CD4-positive, CD25-positive, alpha-beta regulatory T cell (primary cell): Measurements from ENCODE around the gene BACE1-AS. TPM values are rescaled to one million over a fixed set of nuclear protein-coding genes. Genes with fewer than 3 reads are reported as not detected.

Experiments used
- ATAC-seq, 2 donors: fragments of 150-1000 bp; cut with Tn5 transposase; one replicate each; pipeline ENCODE4 v1.10.0; 2021; ENCODE audit warnings: low read depth in 2 of 2, moderate number of reproducible peaks in 2 of 2, moderate library complexity in 1 of 2
- DNase-seq, 3 donors: peaks; one replicate each; pipeline versions ENCODE4 v3.0.0 to v3.0.0-alpha.2; 2012 to 2022; ENCODE audit warnings: mixed read lengths in 1 of 3
- H3K27ac ChIP-seq: one replicate; pipeline ENCODE4 v1.7.0; 2013; ENCODE audit warnings: mild to moderate bottlenecking, low read length; ENCODE audit not compliant: insufficient read depth, poor library complexity, severe bottlenecking
- H3K27me3 ChIP-seq: one replicate; pipeline ENCODE4 v1.7.0; 2013; ENCODE audit warnings: low read length; ENCODE audit not compliant: control insufficient read depth, insufficient read depth
- H3K36me3 ChIP-seq: one replicate; pipeline ENCODE4 v1.7.0; 2013; ENCODE audit warnings: mild to moderate bottlenecking, low read length, moderate library complexity; ENCODE audit not compliant: control insufficient read depth, insufficient read depth
- H3K4me1 ChIP-seq: 2 replicates; pipeline ENCODE4 v1.7.0; 2013; ENCODE audit warnings: mild to moderate bottlenecking, low read length; ENCODE audit not compliant: insufficient read depth, control insufficient read depth, poor library complexity, severe bottlenecking
- H3K4me3 ChIP-seq: one replicate; pipeline ENCODE4 v1.7.0; 2013; ENCODE audit warnings: low read depth, mild to moderate bottlenecking, low read length, moderate library complexity
- H3K9me3 ChIP-seq, 2 experiments: 1 replicate in 1 of 2; 2 replicates in 1 of 2; pipeline ENCODE4 v1.7.0; 2013; ENCODE audit warnings: low read length in 2 of 2, mild to moderate bottlenecking in 1 of 2, moderate library complexity in 1 of 2; ENCODE audit not compliant: control insufficient read depth in 2 of 2
- H3K27ac Mint-ChIP-seq, 3 donors: one replicate each; pipeline ENCODE4 v1.8.0; 2020 to 2022; ENCODE audit warnings: mild to moderate bottlenecking in 3 of 3, mixed read lengths in 3 of 3, moderate library complexity in 2 of 3
- H3K27me3 Mint-ChIP-seq: one replicate; pipeline ENCODE4 v1.8.0; 2022; ENCODE audit warnings: mild to moderate bottlenecking, mixed read lengths
- H3K36me3 Mint-ChIP-seq: one replicate; pipeline ENCODE4 v1.8.0; 2020; ENCODE audit warnings: mixed read lengths
- H3K4me1 Mint-ChIP-seq, 4 donors: one replicate each; pipeline ENCODE4 v1.8.0; 2020 to 2022; ENCODE audit warnings: mixed read lengths in 4 of 4, mild to moderate bottlenecking in 1 of 4
- H3K4me3 Mint-ChIP-seq, 4 donors: one replicate each; pipeline ENCODE4 v1.8.0; 2020 to 2022; ENCODE audit warnings: mild to moderate bottlenecking in 4 of 4, mixed read lengths in 4 of 4, moderate library complexity in 3 of 4
- H3K9me3 Mint-ChIP-seq, 7 donors: one replicate each; pipeline ENCODE4 v1.8.0; 2020 to 2022; ENCODE audit warnings: mixed read lengths in 7 of 7, mild to moderate bottlenecking in 3 of 7, moderate library complexity in 2 of 7
- polyA plus RNA-seq, 4 donors: library from polyadenylated mRNA; unstranded; fragments of 300-500 nt; fragmentation: Illumina TruSeq; gene quantifications; one replicate each; pipeline ENCODE4 v1.2.3, GENCODE V29; 2021
- total RNA-seq: library from RNA; stranded (reverse); gene quantifications from one replicate; pipeline ENCODE4 v1.2.3, GENCODE V29; 2022

Gene BACE1-AS
- total and polyA plus RNA-seq, 5 donors from 2014 or later: 1.2 to 7.2 (median 1.9) TPM

DNA sequence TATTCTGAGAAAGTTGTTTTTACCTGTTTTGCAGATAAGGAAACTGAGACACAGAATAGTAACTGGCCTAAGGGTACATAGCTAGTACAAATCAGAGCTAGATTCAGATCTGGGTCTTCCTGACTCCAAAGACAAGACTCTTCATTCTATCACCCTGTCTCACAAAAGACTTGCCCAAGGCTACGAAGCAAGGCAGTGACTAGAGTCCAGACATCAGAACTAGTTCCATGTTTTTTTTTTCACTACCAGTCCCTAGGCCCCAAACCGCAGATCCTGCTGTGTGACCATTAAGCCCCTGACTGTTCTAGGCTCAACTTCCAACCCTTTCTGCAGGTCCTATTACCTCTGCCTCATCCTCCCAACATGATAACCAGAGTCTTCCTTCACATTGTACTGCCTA is 1.5 kb downstream of the BACE1-AS start:
- Mint-ChIP-seq H3K4me3 (no peak overlapping the region), H3K36me3 (peaks cover 36% of the 10 kb centered on the region), H3K27me3 (no peaks in the 10 kb centered on the region), H3K27ac (peak overlapping the region in 2 of 3 donors; percentile 2 to 20), H3K4me1 (peaks cover 5 to 16% (median 10%) of the 10 kb centered on the region in 4 donors), H3K9me3 (no peaks in the 10 kb centered on the region)
- no peak for DNase-seq
- Histone ChIP-seq H3K36me3 (peaks cover 14% of the 10 kb centered on the region), H3K4me1 (peaks cover 8% of the 10 kb centered on the region), H3K9me3 (no peaks in the 10 kb centered on the region), H3K27me3 (no peaks in the 10 kb centered on the region), H3K27ac (no peak overlapping the region), H3K4me3 (no peak overlapping the region)
- ATAC-seq: no peak

DNA sequence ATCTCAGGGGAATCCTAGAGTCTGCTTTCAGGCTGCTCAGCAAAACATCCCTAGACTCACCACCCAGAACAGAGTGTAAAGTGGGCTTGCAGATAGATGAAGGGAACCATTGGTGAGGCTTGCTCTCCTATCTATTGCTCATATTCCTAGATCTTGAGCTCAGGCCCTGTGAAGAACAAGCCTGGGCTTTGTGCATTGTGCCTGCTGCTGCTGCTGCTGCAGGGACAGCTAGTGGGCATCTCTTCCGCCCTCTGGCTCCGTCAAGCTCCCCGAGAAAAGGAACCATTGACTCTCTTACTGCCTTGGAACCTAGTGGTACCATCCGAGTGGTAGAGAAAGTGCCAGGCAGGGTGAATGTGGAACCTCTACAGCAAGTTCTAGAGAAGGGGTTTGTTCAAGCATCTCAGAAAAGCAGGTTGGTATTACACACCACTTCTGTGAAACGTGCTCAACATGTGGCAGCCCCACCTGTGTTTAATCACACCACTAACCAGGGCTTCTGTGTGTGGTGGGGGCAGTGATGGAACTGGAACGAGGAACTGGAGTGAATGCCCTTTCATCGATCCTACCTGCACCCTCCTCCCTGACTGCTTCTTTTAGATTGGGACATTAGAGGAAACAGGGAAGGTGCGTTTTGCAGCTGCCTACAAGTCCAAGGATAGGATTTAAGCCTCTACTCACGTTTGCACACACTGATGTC is 4.4 kb downstream of the BACE1-AS start:
- ATAC-seq (no peak), DNase-seq (no peak)
- Histone ChIP-seq H3K27ac (no peak overlapping the region), H3K9me3 (no peaks in the 10 kb centered on the region), H3K27me3 (no peaks in the 10 kb centered on the region), H3K4me3 (no peak overlapping the region), H3K36me3 (peaks cover under 1% of the 10 kb centered on the region), H3K4me1 (peaks cover 3% of the 10 kb centered on the region)
- Mint-ChIP-seq H3K4me3 (no peak overlapping the region), H3K9me3 (no peaks in the 10 kb centered on the region), H3K36me3 (peaks cover 17% of the 10 kb centered on the region), H3K27me3 (no peaks in the 10 kb centered on the region), H3K4me1 (peaks cover 2 to 8% (median 5%) of the 10 kb centered on the region in 4 donors), H3K27ac (peak overlapping the region in 1 of 3 donors; percentile 47)

DNA sequence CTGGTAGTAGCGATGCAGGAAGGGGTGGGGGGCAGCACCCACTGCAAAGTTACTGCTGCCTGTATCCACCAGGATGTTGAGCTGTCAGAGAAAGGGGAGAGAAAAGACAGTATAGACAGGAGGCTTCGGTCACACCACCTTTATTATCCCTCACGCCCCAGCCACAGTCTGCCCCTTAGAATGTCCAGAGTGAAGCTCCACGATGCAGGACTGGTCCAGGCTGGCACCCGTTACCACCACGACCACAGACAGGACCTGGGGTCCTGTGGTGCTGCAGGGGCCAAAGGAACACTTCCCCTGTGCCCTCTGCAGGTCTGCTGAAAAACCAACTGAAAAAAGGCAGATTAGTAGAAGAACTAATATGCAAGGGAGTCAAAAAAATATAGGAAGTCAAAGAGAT is 5.7 kb downstream of the BACE1-AS start:
- Histone ChIP-seq H3K4me1 (peaks cover 5% of the 10 kb centered on the region), H3K27me3 (no peaks in the 10 kb centered on the region), H3K27ac (no peak overlapping the region), H3K4me3 (no peak overlapping the region), H3K36me3 (no peaks in the 10 kb centered on the region), H3K9me3 (no peaks in the 10 kb centered on the region)
- H3K4me1 Mint-ChIP-seq: peaks cover 7 to 15% (median 9%) of the 10 kb centered on the region in 4 donors
- ATAC-seq (no peak), DNase-seq (no peak)
- no peaks in the 10 kb centered on the region for H3K27me3 Mint-ChIP-seq
- peaks cover 12% of the 10 kb centered on the region for H3K36me3 Mint-ChIP-seq
- H3K27ac Mint-ChIP-seq: peak overlapping the region; percentile 56 to 76 (median 62)
- H3K4me3 Mint-ChIP-seq: no peak overlapping the region
- no peaks in the 10 kb centered on the region for H3K9me3 Mint-ChIP-seq

DNA sequence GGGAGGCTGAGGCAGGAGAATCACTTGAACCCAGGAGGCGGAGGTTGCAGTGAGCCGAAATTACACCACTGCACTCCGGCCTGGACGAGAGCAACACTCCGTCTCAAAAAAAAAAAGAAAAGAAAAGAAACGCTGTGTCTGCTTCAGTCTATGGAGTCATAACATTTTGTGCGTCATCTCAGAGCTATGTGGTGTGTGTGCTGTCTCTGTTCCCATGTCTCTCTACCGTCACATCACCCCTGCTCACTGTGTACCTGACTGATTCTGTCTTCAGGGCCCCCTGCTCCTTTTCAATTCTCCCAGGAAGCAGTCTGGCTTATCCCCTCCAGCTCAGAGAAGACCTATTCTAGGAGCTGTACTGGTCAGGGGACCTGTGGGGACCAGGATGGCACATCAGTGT is 7.0 kb downstream of the BACE1-AS start:
- no peak overlapping the region for H3K4me3 ChIP-seq
- Mint-ChIP-seq H3K36me3 (peaks cover 5% of the 10 kb centered on the region), H3K4me1 (peaks cover 0 to 16% (median 8%) of the 10 kb centered on the region in 4 donors), H3K27ac (peak overlapping the region in 2 of 3 donors; percentile 56 to 62), H3K4me3 (no peak overlapping the region), H3K27me3 (no peaks in the 10 kb centered on the region), H3K9me3 (no peaks in the 10 kb centered on the region)
- H3K4me1 ChIP-seq: peaks cover 5% of the 10 kb centered on the region
- ATAC-seq: no peak
- no peaks in the 10 kb centered on the region for H3K27me3 ChIP-seq
- H3K36me3 ChIP-seq: no peaks in the 10 kb centered on the region
- H3K9me3 ChIP-seq: no peaks in the 10 kb centered on the region
- no peak for DNase-seq
- no peak overlapping the region for H3K27ac ChIP-seq

DNA sequence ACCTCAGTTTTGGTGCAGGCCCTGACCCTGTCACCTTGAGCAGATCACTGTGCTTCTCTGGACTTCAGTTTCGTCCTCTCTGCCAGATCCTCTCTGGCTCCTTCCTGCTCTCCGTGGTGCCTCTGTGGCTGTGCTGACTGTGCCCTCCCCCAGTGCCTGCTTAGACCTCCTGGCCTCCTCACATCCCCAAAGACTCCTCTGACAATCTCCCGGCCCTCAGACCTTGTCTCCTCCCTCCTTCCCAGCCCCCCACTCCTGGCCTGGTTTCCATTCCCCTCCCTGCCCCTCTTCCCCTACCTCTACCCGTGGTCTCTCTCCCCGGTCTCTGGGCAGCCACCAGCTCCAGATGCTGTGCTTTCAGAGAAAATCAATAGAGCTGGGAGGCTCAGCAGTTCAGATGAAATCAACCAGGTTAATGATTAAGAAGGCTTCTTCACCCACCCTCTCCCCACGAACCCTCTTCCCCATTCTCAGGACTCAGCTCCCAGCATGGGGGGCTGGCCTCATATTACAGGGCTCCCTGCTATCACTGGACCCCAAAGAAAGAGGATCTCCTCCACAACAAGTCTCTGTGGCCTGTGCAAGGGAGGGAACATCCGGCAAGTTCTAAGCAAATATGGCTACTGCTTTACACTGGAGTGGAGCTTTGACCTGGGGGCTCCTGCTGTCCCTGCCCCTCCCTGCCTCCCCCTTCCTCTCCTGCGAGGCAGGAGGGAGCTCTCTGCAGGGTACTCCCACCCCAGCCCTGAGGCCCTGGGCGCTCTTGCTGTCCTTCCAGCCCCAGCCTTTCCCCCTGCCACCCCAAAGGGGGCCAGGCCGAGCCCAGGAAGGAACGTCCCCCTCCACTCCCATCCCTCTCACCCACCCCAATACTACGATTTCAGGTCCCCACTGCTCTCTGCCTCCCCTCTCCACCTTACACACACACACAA is 8.5 kb downstream of the BACE1-AS start:
- peak overlapping the region in 1 of 3 donors; percentile 76 for H3K27ac Mint-ChIP-seq
- Histone ChIP-seq H3K9me3 (no peaks in the 10 kb centered on the region), H3K4me3 (no peak overlapping the region), H3K27me3 (no peaks in the 10 kb centered on the region), H3K27ac (no peak overlapping the region), H3K36me3 (no peaks in the 10 kb centered on the region), H3K4me1 (peaks cover 5% of the 10 kb centered on the region)
- no peak for ATAC-seq
- H3K9me3 Mint-ChIP-seq: no peaks in the 10 kb centered on the region
- H3K4me1 Mint-ChIP-seq: peaks cover 0 to 16% (median 8%) of the 10 kb centered on the region in 4 donors
- DNase-seq: no peak
- H3K36me3 Mint-ChIP-seq: peaks cover 5% of the 10 kb centered on the region
- no peak overlapping the region for H3K4me3 Mint-ChIP-seq
- no peaks in the 10 kb centered on the region for H3K27me3 Mint-ChIP-seq

DNA sequence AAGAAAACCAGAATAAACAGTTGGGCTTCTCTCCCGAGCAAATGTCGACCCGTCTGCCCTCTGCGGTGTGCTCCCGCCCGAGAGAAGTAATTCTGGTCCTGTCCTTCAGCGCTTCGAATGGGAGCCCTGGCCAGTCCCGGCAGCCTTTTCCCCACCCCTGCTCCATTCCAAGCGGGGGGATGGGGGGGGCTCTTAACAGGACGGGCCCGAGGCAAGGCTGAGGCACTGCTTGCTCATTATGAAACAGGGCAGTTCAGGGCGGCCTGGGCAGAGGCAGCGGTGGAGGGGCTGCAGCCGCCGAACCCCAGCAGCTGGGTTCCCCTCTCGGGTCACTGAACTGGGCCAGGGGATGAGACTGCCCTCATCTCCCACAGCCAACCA is 9.1 kb downstream of the BACE1-AS start:
- H3K4me1 ChIP-seq: peaks cover 5% of the 10 kb centered on the region
- no peaks in the 10 kb centered on the region for H3K36me3 ChIP-seq
- Mint-ChIP-seq H3K36me3 (peaks cover under 1% of the 10 kb centered on the region), H3K27ac (peak overlapping the region in 1 of 3 donors; percentile 80), H3K4me1 (peaks cover 0 to 16% (median 8%) of the 10 kb centered on the region in 4 donors), H3K9me3 (no peaks in the 10 kb centered on the region), H3K27me3 (peaks cover under 1% of the 10 kb centered on the region), H3K4me3 (no peak overlapping the region)
- no peak for DNase-seq
- no peak overlapping the region for H3K27ac ChIP-seq
- no peaks in the 10 kb centered on the region for H3K27me3 ChIP-seq
- ATAC-seq: no peak
- no peaks in the 10 kb centered on the region for H3K9me3 ChIP-seq
- H3K4me3 ChIP-seq: no peak overlapping the region

DNA sequence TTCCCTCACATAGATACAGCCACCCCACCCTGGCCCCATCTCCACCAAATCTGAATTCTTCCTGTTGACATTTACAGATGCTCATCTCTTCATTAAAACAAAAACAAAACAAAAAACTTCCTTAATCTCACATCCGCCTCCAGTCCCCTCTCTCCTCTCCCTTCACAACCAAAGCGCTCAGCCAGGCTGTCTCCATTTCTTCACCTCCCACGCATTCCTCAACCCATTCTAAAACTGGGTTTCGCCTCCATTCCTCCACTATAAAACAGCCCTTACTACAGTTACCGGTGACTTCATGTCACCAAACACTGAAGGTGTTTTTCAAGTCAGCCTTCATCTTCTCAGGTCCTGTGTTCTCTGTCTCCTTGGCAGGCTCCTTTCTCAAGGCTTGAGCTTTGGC is 9.6 kb downstream of the BACE1-AS start:
- Histone ChIP-seq H3K4me3 (no peak overlapping the region), H3K9me3 (no peaks in the 10 kb centered on the region), H3K27me3 (no peaks in the 10 kb centered on the region), H3K4me1 (peaks cover 5% of the 10 kb centered on the region), H3K27ac (no peak overlapping the region), H3K36me3 (no peaks in the 10 kb centered on the region)
- Mint-ChIP-seq H3K27me3 (peaks cover 4% of the 10 kb centered on the region), H3K9me3 (no peaks in the 10 kb centered on the region), H3K4me1 (peaks cover 0 to 16% (median 8%) of the 10 kb centered on the region in 4 donors), H3K36me3 (no peaks in the 10 kb centered on the region), H3K27ac (peak overlapping the region in 2 of 3 donors; percentile 80), H3K4me3 (peak overlapping the region in 2 of 4 donors; percentile 10 to 58)
- DNase-seq: no peak
- ATAC-seq: no peak
